ENCODE results near the gene CLVS2.

Gene CLVS2, protein sequence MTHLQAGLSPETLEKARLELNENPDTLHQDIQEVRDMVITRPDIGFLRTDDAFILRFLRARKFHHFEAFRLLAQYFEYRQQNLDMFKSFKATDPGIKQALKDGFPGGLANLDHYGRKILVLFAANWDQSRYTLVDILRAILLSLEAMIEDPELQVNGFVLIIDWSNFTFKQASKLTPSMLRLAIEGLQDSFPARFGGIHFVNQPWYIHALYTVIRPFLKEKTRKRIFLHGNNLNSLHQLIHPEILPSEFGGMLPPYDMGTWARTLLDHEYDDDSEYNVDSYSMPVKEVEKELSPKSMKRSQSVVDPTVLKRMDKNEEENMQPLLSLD

DNA sequence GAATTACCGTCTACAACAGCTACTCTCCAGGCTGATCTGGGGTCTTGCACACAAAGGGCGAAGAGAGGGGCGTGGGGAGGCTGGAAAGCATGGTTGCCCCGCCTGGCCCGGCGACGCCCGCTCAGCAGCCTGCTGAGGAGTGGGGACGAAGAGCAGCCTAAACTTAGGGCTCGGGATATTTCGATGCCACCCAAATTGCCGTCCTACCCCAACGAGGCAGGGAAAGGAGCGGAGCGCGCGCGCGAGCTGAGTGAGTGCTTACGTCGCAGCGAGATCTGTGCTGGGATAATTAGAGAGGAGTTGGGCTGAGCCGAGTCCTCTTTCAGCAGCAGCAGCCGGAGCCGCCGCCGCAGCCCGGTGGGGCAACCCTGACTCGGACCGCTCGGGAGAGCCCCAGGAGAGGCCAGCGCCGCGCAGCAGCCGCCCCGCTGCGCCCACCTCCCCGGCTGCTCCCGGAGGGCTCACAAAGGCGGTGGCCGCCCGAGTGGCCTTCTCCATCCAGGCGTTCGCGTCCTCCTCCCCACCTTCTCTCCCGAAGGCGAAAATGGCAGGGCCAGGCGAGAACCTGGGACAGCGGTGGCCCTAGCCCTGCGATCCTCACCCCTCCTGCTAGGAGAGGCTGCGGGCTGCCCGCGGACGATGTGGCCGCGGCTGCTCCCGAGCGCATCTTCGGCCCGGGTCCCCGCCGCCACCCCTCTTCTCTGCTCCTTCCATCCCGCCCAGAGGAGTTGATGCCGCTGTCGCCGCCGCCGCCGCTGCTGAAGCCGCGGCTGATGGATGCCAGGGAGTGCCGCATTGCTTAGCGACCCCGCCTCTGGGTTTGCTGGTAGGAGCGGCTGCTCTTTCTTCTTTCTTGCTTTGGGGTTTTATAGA is at the start of gene CLVS2:
Gene CLVS2, plus strand, starts transcription at position 315 of the 873 bp plus-strand sequence. CDS start 1,543 bp downstream, outside the sequence.
- DNase-seq: no peak

DNA sequence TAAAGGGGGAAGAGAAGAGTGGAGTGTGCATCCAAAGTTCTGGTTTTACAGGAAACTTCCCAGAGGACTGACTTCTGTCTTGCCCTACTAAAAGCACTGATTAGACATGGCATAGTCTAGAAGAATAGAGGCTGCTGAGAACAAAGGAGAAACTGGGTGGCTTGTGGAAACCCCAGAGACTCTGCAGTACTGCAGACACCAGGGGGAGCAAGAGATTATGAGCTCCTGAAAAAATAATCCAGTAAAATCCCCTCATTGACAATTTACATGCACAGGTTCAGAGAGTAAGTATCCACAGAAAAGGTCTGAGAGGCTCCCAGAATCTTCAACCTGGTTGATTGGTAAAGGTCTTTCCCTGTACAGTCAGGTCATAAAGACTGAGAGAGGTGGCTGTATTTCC is 48.7 kb upstream of the CLVS2 start:
- DNase-seq: no peak

DNA sequence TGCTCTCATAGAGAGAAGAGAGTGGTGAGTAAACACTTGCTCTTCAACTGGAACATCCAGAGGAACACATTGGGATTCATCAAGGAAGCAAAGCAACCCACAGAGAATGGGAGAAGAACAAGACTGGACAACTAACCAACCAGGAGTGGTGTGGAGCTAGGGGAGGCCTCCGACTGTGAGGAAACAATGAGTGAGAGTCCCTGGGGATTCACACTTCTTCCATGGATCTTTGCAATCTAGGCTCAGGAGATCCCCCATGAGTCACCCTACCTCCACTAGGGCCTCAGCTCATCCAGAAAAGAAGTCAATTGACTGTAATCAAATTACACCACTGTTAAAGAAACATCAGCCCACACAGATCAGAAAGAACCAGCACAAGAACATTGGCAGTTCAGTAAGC is 42.3 kb upstream of the CLVS2 start:
- no peak for DNase-seq

DNA sequence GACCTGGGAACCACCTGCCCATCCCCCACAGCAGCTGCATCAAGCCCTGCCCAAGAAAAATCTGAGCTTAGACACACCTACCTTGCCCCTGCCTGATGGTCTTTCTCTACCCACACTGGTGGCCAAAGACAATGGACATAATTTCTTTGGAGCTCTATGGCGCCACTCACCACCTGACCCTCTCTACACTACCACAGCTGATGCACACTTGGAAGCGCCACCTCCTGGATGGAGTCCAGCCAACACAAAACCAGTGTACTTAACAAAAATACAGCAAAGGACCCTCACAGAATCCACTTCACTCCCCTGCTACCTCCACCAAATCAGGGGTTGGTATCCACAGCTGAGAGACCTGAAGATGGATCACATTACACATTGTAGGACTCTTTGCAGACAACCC is 39.7 kb upstream of the CLVS2 start:
- no peak for DNase-seq

DNA sequence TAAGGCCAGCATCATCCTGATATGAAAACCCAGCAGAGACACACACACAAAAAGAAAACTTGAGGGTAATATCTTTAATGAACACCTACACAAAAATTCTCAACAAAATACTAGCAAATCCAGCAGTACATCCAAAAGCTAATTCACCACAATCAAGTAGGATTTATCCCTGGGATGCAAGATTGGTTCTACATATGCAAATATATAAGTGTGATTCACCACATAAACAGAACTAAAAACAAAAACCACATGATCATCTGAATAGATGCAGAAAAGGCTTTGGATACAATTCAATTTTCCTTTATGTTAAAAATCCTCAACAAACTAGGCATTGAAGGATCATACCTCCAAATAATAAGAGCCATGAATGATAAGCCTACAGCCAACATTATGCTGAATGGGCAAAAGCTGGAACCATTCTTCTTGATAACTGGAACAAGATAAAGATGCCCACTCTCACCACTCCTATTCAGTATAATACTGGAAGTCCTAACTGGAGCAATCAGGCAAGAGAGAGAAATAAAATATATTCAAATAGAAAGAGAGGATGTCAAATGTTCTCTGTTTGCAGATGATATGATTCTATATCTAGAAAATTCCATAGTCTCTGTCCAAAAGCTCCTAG is 33.9 kb upstream of the CLVS2 start:
- DNase-seq: no peak

DNA sequence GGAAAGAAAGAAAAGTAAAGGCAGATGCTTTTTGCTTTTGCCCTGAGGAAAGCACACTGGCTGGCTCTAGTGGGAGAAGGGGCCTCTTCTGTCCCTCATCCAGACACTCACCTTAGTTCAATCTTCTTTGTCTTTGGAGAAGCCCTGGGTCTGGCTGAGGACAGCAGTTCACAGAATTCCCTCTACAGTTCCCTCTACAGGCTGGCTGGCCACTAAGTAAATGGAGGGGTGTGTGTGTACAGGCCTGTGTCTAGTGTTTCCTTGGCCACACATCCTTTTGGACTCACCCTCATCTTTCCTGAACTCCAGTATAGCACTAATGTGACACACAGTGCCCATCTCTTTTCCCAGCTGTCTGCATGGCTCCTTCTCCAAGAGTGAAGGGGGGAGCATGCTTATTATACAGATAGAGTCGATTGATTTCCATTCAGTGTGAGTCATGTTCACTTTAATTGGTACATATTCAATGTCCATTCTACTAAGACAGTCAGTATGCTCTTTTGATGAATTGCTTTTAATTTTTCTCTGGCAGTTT is 26.0 kb upstream of the CLVS2 start:
- DNase-seq: no peak

DNA sequence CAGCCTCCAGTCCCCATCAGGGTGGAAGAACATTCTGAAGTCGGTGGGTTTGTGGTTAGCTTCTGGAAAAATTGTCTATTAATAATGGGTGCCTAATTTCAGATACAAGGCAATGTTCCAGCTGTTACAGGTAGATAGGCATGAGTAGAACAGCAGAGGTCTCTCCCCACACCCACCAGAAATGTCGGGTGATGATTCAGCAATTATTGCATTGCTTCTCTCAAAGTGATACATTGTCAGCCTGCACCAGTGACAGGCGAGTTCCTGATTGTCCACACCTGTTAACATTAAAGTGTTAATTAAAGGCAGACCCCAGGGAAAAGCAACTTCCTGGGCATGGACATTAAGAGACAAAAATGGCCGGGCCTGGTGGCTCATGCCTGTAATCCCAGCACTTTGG is 18.9 kb upstream of the CLVS2 start:
- DNase-seq: no peak

DNA sequence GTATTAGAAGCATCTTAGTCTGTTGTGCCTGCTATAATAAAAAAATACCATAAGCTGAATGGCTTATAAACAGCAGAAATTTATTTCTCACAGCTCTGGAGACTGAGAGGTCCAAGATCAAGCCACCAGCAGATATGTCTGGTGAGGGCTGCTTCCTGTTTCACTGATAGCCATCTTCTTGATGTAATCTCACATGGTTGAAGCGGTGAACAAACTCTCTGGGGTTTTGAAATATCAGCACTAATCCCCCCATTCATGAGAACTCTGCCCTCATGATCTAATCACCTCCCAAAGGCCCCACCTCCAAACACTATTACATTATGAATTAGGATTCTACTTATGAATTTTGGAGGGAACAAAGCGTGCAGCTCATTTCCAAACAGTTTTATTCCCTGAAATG is 11.6 kb upstream of the CLVS2 start:
- no peak for DNase-seq

DNA sequence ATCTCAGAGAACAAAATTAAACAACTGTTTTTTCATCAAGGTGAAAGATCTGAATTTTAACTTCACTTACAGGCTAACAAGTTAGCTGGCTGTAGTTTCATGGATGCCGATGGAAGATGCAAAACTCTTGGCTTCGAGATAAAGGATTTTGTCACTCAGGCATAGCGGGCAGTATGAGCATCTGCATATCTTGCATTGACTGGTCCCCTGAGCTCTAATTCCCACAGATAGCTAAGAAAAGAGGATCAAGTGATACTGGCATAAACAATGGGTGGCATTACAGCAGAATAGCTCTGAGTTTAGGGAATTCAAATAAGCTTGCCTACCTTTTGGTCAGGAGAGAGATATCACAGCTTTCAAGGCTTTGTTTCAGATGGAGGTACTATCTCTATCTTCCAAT is 1.8 kb upstream of the CLVS2 start:
- DNase-seq: no peak

DNA sequence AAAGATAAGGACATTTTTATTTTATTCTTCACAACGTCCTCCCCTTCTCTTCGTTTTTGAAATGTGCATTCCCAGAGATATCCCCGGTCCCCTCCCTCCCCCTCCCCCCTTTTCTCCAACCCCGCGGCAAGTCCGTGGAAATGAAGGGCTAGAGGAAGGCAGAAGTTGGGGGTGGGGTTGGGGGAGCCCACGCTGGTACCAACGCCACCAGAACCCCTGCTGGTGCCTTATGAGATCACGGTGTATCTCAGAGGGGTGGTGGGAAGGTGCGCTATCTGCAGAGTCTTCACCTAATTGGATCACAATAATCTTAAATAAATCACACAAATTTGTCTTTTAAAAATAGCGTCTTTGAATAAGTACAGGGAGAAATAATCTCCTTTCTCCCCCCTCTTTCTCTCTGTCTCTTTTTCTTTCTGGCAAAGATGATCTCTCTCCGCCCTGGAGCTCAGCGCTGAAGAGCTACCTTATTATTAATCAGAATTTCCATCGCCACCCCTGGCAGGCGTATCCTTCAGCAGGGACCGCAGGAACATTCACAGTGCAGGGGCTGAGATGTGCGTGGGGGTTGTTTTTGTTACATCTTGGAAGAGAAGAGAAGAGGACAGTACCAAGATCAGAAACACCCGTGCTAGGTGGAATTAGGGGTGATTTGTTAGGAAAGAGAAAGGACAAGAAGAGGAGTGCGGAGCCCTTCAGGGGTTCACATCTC is 915 bp downstream of the CLVS2 start:
- no peak for DNase-seq

DNA sequence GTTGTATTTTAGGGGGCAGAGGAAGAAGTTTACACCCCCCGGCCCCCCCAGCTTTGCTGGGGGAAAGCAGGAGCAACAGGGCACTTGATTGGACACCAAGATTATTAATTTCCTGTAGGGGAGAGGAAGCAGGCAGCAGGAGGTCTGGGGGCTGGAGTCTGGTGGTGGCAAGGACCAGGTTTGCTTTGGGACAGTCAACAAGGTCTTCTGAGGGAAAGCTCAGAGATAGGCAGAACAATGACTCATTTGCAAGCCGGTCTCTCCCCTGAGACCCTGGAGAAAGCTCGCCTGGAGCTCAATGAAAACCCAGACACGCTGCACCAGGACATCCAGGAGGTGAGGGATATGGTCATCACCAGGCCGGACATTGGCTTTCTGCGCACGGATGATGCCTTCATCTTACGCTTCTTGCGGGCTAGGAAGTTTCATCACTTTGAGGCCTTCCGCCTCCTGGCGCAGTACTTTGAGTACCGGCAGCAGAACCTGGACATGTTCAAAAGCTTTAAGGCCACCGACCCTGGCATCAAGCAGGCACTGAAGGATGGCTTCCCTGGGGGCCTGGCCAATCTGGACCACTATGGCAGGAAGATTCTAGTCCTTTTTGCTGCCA is 1.6 kb downstream of the CLVS2 start:
- DNase-seq: no peak

DNA sequence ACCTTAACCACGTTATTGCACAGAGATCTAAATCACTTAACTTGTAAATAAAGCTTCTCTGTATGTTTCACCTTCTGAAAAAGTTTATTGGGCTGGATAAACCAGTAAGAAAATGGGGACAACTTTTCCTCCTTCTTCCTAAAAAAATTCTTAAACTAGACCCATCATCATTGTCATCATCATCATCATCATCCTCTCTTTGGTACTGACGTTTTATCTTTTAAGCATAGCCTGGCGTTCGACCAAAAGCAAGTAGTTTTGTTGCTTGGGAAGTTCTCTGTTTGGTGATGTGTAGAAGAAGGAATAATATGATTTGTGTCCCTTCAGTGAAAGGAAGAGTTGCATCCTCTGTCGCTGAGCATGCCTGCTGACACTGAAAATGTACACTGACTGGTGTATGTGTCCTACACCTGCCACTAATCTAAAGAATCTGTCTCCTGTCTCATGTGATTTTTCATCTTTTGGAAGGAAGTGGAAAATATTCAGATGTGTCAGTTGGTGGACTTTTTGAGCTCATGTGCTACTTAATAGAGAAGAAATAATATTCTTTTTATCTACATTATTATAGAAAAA is 2.5 kb downstream of the CLVS2 start:
- DNase-seq: no peak

DNA sequence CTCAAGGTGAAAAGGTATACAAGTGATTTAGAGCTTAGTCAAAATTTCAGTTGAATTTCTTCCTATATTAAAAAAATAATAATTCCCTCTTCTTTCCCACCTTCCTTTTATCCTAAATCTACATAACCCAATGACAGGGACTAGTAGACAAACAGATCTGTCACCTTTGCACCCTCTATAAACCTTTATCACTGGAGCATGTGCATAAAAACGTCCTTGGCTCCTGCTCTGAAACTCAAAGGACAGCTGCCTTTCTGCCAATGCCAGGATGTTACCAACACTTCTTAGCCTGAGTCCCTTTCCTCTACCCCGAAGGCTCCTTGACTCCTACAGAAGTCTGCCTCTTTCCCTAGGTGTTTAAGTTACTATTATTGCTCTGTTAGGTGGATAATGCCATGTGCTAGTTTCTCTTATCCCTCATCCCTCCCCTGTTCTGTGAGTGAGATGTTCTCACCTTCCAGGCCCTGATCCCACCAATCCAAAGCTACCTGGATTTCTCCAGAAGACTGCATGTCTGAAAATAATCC is 4.3 kb downstream of the CLVS2 start:
- DNase-seq: no peak

DNA sequence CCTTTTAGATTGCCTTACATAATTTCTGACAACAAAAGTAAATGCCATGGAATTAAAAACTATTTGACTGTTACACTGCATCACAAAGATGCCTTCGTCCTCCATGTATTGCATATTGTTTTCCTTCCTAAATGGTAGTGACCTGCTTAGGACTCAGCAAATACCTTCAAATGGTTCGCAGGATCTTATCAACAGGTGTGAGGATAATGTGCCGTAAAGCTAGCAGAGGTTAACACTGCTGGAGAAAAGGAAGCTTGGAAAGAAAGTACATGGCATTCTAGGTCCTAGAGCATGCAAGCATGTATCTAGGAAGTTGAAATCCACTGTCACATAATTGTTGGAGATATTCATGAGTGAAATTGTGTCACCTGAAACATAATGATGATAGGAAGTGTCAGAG is 5.5 kb downstream of the CLVS2 start:
- DNase-seq: no peak

DNA sequence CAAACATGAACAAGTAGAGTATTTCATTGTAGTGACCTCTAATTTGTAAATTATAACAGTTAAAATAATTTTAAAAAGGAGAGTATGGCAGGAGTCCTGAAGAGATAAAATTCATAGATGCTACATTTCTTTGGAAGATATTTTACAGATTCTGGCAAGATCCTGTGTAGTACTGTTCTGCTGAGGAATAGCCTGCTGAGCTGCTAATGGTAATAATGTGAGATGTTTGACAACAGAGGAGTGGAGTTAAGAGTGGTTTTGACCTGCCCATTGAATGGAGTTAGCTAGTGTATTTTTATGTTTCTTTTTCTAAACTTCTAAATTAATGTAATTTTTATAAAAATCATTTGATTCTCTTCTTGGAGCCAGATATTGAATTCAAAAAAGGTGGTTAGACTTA is 11.8 kb downstream of the CLVS2 start:
- no peak for DNase-seq

DNA sequence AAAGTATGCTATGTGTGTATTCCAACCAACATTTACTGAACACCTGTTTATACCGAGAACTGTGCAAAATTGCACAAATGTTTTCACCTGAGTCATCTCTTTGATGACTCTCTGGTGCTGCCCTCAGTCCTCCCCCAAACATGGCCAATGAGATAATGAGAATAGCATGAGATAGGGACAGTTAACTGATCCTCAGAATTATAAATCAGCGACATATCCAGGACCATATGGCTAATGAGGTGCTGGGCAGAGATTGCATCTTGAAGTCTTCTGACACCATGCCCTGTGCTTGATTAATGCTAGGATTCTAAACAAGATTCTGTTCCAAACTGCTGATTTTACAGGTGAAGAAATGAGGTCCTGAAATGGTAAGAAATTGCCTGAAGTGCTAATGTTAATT is 13.0 kb downstream of the CLVS2 start:
- no peak for DNase-seq

DNA sequence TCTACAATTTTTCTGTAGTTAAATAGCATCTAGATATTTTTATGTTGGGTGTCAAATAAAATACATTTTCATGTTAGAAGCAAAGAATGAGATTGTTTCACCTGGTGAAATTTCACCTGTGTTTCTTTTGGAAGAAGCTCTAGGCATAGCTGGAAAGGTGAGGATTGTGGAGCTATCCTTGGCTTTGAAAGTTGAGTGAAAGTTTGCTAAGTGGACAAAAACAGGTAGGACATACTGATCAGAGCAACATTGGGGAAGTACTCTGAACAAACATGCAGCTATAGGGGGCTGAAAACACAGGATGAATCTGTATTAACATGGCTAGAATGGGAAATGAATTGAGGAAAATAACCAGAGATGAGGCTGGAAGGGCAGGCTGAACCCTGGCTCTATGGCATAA is 18.8 kb downstream of the CLVS2 start:
- no peak for DNase-seq

DNA sequence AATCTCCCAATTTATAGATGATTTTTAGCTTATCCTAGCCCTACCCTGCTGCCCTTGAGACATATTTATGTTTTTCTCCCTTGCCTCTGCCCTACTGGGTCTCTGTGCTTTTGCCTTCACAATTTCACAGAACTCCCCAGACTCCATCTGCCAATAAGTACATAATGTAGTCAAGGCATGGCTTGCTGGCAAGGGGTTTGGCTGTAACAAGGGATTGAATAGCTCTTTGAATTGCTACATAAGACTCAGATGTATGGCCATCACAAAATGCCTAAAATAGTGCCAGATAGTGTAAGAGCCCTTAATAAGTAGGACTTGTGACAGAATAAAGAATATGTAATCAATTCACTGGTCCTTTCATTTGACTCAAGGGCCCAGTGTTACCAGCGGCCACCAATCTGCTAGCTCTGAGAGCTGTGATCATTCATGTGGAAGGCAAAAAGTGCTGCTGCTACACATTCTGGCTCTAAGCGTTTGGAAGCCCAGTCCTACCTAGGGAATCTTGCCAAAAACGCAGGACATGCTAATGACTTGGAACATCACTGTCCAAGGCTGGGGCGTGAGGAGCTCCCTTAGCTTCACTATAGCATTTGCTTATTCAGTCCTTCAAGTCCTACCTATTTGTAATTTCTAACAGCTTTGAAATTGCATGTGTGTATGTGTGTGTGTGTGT is 20.5 kb downstream of the CLVS2 start:
- no peak for DNase-seq

DNA sequence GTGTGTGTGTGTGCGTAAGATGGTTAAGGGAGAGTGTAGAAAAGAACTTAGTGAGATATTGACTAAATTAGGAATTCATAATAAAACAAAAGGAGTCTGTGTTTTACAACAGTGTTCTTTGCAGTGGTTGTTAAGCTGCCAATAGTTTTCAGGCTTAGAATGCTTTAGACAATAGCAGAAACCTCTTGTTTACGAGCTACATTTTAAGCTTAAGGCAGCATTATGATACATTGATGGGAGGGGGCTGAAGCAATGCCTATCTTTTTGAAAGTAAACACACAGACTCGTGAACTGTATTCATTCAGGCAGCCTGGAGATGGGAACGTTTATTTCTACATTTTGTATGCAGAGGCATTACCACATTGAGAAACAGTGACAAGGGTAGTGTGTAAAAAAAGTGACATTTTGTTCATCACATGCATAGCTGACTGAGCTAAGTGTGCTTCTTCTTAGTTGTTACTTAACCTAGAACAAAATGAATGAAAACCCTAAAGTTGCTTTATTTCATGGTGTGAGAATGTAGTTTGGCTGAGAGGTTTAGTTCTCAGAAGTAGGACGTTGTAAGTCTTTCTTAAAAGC is 21.2 kb downstream of the CLVS2 start:
- DNase-seq: no peak

DNA sequence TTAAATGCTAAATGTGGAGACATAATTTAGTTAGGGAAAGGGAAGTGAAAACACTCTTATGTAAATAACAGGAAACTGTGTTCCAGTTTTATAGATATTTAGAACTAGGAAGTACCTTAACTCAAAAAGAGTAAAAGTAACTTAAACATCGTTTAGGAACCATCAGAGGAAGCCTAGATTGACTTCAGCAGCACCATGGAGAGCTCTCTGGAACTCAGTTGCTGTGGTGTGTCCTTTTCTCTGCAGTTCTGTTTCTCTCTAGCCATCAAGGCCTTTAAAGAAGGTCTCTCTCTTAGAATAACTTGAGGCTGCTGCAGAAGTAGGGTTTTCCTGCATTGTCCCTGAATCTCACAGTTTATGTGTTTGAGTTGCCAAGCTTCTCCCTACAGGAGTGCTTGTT is 26.9 kb downstream of the CLVS2 start:
- DNase-seq: no peak

DNA sequence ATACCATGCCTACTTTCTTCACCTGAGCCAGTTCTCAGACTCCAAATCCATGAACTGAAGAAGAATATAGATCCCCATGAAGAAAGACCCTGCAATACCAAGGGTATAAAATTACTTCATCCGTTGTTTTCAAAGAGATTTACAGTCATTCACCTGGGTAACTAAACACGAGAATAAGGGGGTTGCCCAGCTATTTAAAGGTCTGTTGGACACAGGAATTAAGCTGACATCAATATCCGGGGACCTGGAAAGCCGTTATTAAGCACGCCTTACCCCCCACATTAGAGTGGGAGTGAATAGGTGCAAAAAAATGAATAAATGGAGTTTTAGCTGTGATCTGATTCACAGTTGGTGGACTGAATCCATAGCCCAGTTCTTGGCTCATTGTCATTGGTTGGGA is 28.9 kb downstream of the CLVS2 start:
- DNase-seq: no peak

Measured in GDM1 (cell line).